Immature natural killer cell (primary cell): ENCODE measurements around the gene NEURL1B. TPM values are rescaled to one million over a fixed set of nuclear protein-coding genes. Genes with fewer than 3 reads are reported as not detected.

Experiments used
- DNase-seq, 3 donors: peaks; one replicate each; pipeline ENCODE4 v3.0.0; 2022; ENCODE audit warnings: mixed read lengths in 1 of 3
- H3K27ac Mint-ChIP-seq, 6 donors: one replicate each; pipeline ENCODE4 v1.8.0; 2020; ENCODE audit warnings: mixed read lengths in 6 of 6, mild to moderate bottlenecking in 5 of 6, inconsistent platforms in 4 of 6, moderate library complexity in 3 of 6
- H3K27me3 Mint-ChIP-seq, 3 donors: one replicate each; pipeline ENCODE4 v1.8.0; 2020 to 2021; ENCODE audit warnings: low read depth in 3 of 3, mild to moderate bottlenecking in 3 of 3, mixed read lengths in 3 of 3, moderate library complexity in 3 of 3, inconsistent platforms in 1 of 3
- H3K36me3 Mint-ChIP-seq, 3 donors: one replicate each; pipeline ENCODE4 v1.8.0; 2020; ENCODE audit warnings: mixed read lengths in 3 of 3, inconsistent platforms in 2 of 3, mild to moderate bottlenecking in 2 of 3
- H3K4me1 Mint-ChIP-seq, 2 donors: one replicate each; pipeline ENCODE4 v1.8.0; 2020; ENCODE audit warnings: inconsistent platforms in 2 of 2, mild to moderate bottlenecking in 2 of 2, mixed read lengths in 2 of 2, moderate library complexity in 1 of 2
- H3K4me3 Mint-ChIP-seq, 5 donors: one replicate each; pipeline ENCODE4 v1.8.0; 2020; ENCODE audit warnings: mild to moderate bottlenecking in 5 of 5, mixed read lengths in 5 of 5, inconsistent platforms in 3 of 5, moderate library complexity in 3 of 5
- H3K9me3 Mint-ChIP-seq, 6 donors: one replicate each; pipeline ENCODE4 v1.8.0; 2020; ENCODE audit warnings: mild to moderate bottlenecking in 6 of 6, mixed read lengths in 6 of 6, inconsistent platforms in 4 of 6, moderate library complexity in 3 of 6
- polyA plus RNA-seq, 3 donors: library from polyadenylated mRNA; unstranded; fragments of 300-500 nt; fragmentation: Illumina TruSeq; gene quantifications; one replicate each; pipeline ENCODE4 v1.2.3, GENCODE V29; 2021

The NEURL1B gene
- polyA plus RNA-seq, 3 donors from 2014 or later: 0.09 TPM; not detected in 2

- H3K4me3 Mint-ChIP-seq: no peak overlapping the region
- H3K27ac Mint-ChIP-seq: no peak overlapping the region
- peaks cover 6 to 8% of the 10 kb centered on the region in 2 donors for H3K4me1 Mint-ChIP-seq
- no peak for DNase-seq
- H3K27me3 Mint-ChIP-seq: peaks cover 11 to 13% (median 11%) of the 10 kb centered on the region in 3 donors
- H3K9me3 Mint-ChIP-seq: peaks cover 0 to 2% (median 0%) of the 10 kb centered on the region in 6 donors
- H3K36me3 Mint-ChIP-seq: no peaks in the 10 kb centered on the region
These were observed 71.5 kb downstream of the NEURL1B start for GRCh38 chr5:172712610-172713009.

- Mint-ChIP-seq H3K4me1 (peaks cover 6 to 8% of the 10 kb centered on the region in 2 donors), H3K4me3 (no peak overlapping the region), H3K27ac (no peak overlapping the region), H3K9me3 (peaks cover 0 to 2% (median 0%) of the 10 kb centered on the region in 6 donors), H3K36me3 (no peaks in the 10 kb centered on the region), H3K27me3 (peaks cover 11 to 14% (median 11%) of the 10 kb centered on the region in 3 donors)
- peak; percentile 61 to 68 (median 63) for DNase-seq
These were observed 72.2 kb downstream of the NEURL1B start for GRCh38 chr5:172713113-172713808.

- H3K27ac Mint-ChIP-seq: no peak overlapping the region
- peaks cover 0 to 2% (median 0%) of the 10 kb centered on the region in 6 donors for H3K9me3 Mint-ChIP-seq
- DNase-seq: no peak
- H3K4me1 Mint-ChIP-seq: peaks cover 6 to 8% of the 10 kb centered on the region in 2 donors
- no peak overlapping the region for H3K4me3 Mint-ChIP-seq
- H3K27me3 Mint-ChIP-seq: peaks cover 7 to 14% (median 11%) of the 10 kb centered on the region in 3 donors
- H3K36me3 Mint-ChIP-seq: no peaks in the 10 kb centered on the region
These were observed 72.9 kb downstream of the NEURL1B start for GRCh38 chr5:172713809-172714490.

- peak; percentile 53 to 64 (median 57) for DNase-seq
- Mint-ChIP-seq H3K4me3 (no peak overlapping the region), H3K36me3 (no peaks in the 10 kb centered on the region), H3K27ac (peak overlapping the region in 2 of 6 donors; percentile 6 to 57), H3K27me3 (peaks cover 6 to 14% (median 13%) of the 10 kb centered on the region in 3 donors), H3K9me3 (peaks cover 0 to 2% (median 0%) of the 10 kb centered on the region in 6 donors), H3K4me1 (peaks cover 6 to 8% of the 10 kb centered on the region in 2 donors)
These were observed 73.7 kb downstream of the NEURL1B start for GRCh38 chr5:172714491-172715420.

- DNase-seq: no peak
- Mint-ChIP-seq H3K27ac (peak overlapping the region in 1 of 6 donors; percentile 38), H3K4me3 (no peak overlapping the region), H3K36me3 (no peaks in the 10 kb centered on the region), H3K4me1 (peaks cover 8 to 9% of the 10 kb centered on the region in 2 donors), H3K27me3 (peaks cover 6 to 16% (median 14%) of the 10 kb centered on the region in 3 donors), H3K9me3 (peaks cover 0 to 2% (median 0%) of the 10 kb centered on the region in 6 donors)
These were observed 74.3 kb downstream of the NEURL1B start for GRCh38 chr5:172715421-172715780.

GRCh38 chr5:172715931-172716682 lies 75.0 kb downstream of the NEURL1B start:
- Mint-ChIP-seq H3K4me1 (peaks cover 8 to 9% of the 10 kb centered on the region in 2 donors), H3K27ac (peak overlapping the region in 2 of 6 donors; percentile 38), H3K36me3 (no peaks in the 10 kb centered on the region), H3K4me3 (no peak overlapping the region), H3K9me3 (peaks cover 0 to 2% (median 0%) of the 10 kb centered on the region in 6 donors), H3K27me3 (peaks cover 6 to 14% (median 12%) of the 10 kb centered on the region in 3 donors)
- DNase-seq: no peak

GRCh38 chr5:172716796-172717313 lies 75.8 kb downstream of the NEURL1B start:
- peak; percentile 76 to 78 (median 77) for DNase-seq
- Mint-ChIP-seq H3K36me3 (no peaks in the 10 kb centered on the region), H3K9me3 (peaks cover 0 to 2% (median 0%) of the 10 kb centered on the region in 6 donors), H3K27ac (peak overlapping the region in 4 of 6 donors; percentile 38 to 77 (median 68)), H3K27me3 (peaks cover 6 to 17% (median 13%) of the 10 kb centered on the region in 3 donors), H3K4me3 (no peak overlapping the region), H3K4me1 (peaks cover 15% of the 10 kb centered on the region in 2 donors)

- no peak overlapping the region for H3K4me3 Mint-ChIP-seq
- H3K9me3 Mint-ChIP-seq: peaks cover 0 to 2% (median 0%) of the 10 kb centered on the region in 6 donors
- no peaks in the 10 kb centered on the region for H3K36me3 Mint-ChIP-seq
- H3K27me3 Mint-ChIP-seq: peaks cover 4 to 23% (median 17%) of the 10 kb centered on the region in 3 donors
- H3K27ac Mint-ChIP-seq: peak overlapping the region in 1 of 6 donors; percentile 77
- no peak for DNase-seq
- H3K4me1 Mint-ChIP-seq: peaks cover 22 to 23% of the 10 kb centered on the region in 2 donors
These were observed 76.6 kb downstream of the NEURL1B start for GRCh38 chr5:172717481-172718195.

- peaks cover 2 to 24% (median 20%) of the 10 kb centered on the region in 3 donors for H3K27me3 Mint-ChIP-seq
- no peaks in the 10 kb centered on the region for H3K36me3 Mint-ChIP-seq
- H3K9me3 Mint-ChIP-seq: peaks cover 0 to 2% (median 0%) of the 10 kb centered on the region in 6 donors
- H3K4me1 Mint-ChIP-seq: peaks cover 28 to 30% of the 10 kb centered on the region in 2 donors
- no peak for DNase-seq
- no peak overlapping the region for H3K27ac Mint-ChIP-seq
- H3K4me3 Mint-ChIP-seq: no peak overlapping the region
These were observed 77.6 kb downstream of the NEURL1B start for GRCh38 chr5:172718527-172719114.

GRCh38 chr5:172719211-172719610 lies 78.1 kb downstream of the NEURL1B start:
- Mint-ChIP-seq H3K4me3 (no peak overlapping the region), H3K4me1 (peaks cover 28 to 34% of the 10 kb centered on the region in 2 donors), H3K36me3 (no peaks in the 10 kb centered on the region), H3K27ac (no peak overlapping the region), H3K9me3 (peaks cover 0 to 2% (median 0%) of the 10 kb centered on the region in 6 donors), H3K27me3 (peaks cover 5 to 27% (median 20%) of the 10 kb centered on the region in 3 donors)
- DNase-seq: no peak

- H3K4me1 Mint-ChIP-seq: peaks cover 28 to 34% of the 10 kb centered on the region in 2 donors
- no peak for DNase-seq
- no peak overlapping the region for H3K4me3 Mint-ChIP-seq
- peaks cover 0 to 2% (median 0%) of the 10 kb centered on the region in 6 donors for H3K9me3 Mint-ChIP-seq
- H3K36me3 Mint-ChIP-seq: no peaks in the 10 kb centered on the region
- peaks cover 11 to 30% (median 29%) of the 10 kb centered on the region in 3 donors for H3K27me3 Mint-ChIP-seq
- peak overlapping the region in 1 of 6 donors; percentile 7 for H3K27ac Mint-ChIP-seq
These were observed 79.6 kb downstream of the NEURL1B start for GRCh38 chr5:172720655-172721054.
